GM23338 (cell line): ENCODE measurements around the gene GAB2. TPM values are rescaled to one million over a fixed set of nuclear protein-coding genes. Genes with fewer than 3 reads are reported as not detected.

Experiments used
- ATAC-seq: fragments of 200-7000 bp; cut with Tn5 transposase; 3 replicates; pipeline ENCODE4 v1.9.1; 2020
- DNase-seq: peaks from one replicate; pipeline ENCODE4 v3.0.0-alpha.2; 2015; ENCODE audit warnings: low spot score
- H2AFZ ChIP-seq: fragments of 200-600 bp; sonication (generic); 2 replicates; pipeline ENCODE4 v1.8.0; 2016; ENCODE audit warnings: antibody characterized with exemption, mild to moderate bottlenecking, moderate library complexity
- H3F3A ChIP-seq: fragments of 200-600 bp; sonication (generic); replicated peaks from 2 replicates; pipeline ENCODE4 v1.8.0; 2017; ENCODE audit warnings: antibody characterized with exemption, mixed run types, low read depth
- H3K27ac ChIP-seq: fragments of 200-600 bp; sonication (generic); 2 replicates; pipeline ENCODE4 v1.6.1; 2016; ENCODE audit warnings: low read depth
- H3K27me3 ChIP-seq: fragments of 200-600 bp; sonication (generic); 2 replicates; pipeline ENCODE4 v1.8.0; 2016; ENCODE audit warnings: mild to moderate bottlenecking, mixed run types, moderate library complexity; ENCODE audit not compliant: insufficient read depth
- H3K36me3 ChIP-seq: fragments of 200-600 bp; sonication (generic); 2 replicates; pipeline ENCODE4 v1.8.0; 2016; ENCODE audit warnings: mild to moderate bottlenecking; ENCODE audit not compliant: insufficient read depth
- H3K4me1 ChIP-seq: fragments of 200-600 bp; sonication (generic); 2 replicates; pipeline ENCODE4 v1.8.0; 2016; ENCODE audit warnings: mild to moderate bottlenecking, moderate library complexity; ENCODE audit not compliant: insufficient read depth
- H3K4me2 ChIP-seq: fragments of 200-600 bp; sonication (generic); 2 replicates; pipeline ENCODE4 v1.7.1; 2017; ENCODE audit warnings: mixed run types
- H3K4me3 ChIP-seq: fragments of 200-600 bp; sonication (generic); 2 replicates; pipeline ENCODE4 v1.6.1; 2016; ENCODE audit warnings: mixed run types
- H3K79me2 ChIP-seq: fragments of 200-600 bp; sonication (generic); replicated peaks from 2 replicates; pipeline ENCODE4 v1.8.0; 2017; ENCODE audit warnings: mild to moderate bottlenecking; ENCODE audit not compliant: insufficient read depth
- H3K9me2 ChIP-seq: fragments of 200-600 bp; sonication (generic); 2 replicates; pipeline ENCODE4 v1.8.0; 2017; ENCODE audit not compliant: insufficient read depth
- H4K20me1 ChIP-seq: fragments of 200-600 bp; sonication (generic); replicated peaks from 2 replicates; pipeline ENCODE4 v1.8.0; 2017; ENCODE audit warnings: mild to moderate bottlenecking; ENCODE audit not compliant: insufficient read depth
- H3K27ac Mint-ChIP-seq: 2 replicates; pipeline ENCODE4 v1.8.0; 2020; ENCODE audit warnings: inconsistent platforms, mild to moderate bottlenecking, moderate library complexity, mixed read lengths
- H3K27me3 Mint-ChIP-seq: 3 replicates; pipeline ENCODE4 v1.8.0; 2022; ENCODE audit warnings: low read depth, mild to moderate bottlenecking, moderate library complexity, mixed read lengths, inconsistent platforms; ENCODE audit not compliant: insufficient read depth, poor library complexity
- H3K36me3 Mint-ChIP-seq: 3 replicates; pipeline ENCODE4 v1.8.0; 2021; ENCODE audit warnings: low read depth, mild to moderate bottlenecking, inconsistent platforms, moderate library complexity, mixed read lengths
- H3K4me1 Mint-ChIP-seq: 3 replicates; pipeline ENCODE4 v1.8.0; 2020; ENCODE audit warnings: mild to moderate bottlenecking, inconsistent platforms, mixed read lengths
- H3K4me3 Mint-ChIP-seq: 3 replicates; pipeline ENCODE4 v1.8.0; 2021; ENCODE audit warnings: moderate library complexity, mild to moderate bottlenecking, inconsistent platforms, mixed read lengths
- H3K9me3 Mint-ChIP-seq: 3 replicates; pipeline ENCODE4 v1.8.0; 2020; ENCODE audit warnings: moderate library complexity, mild to moderate bottlenecking, inconsistent platforms, mixed read lengths
- CREB1 ChIP-seq: fragments of 250-450 bp; sonication (Bioruptor Pico); IDR thresholded peaks from 2 replicates; pipeline ENCODE4 v1.5.0; 2020; ENCODE audit warnings: low read depth, mild to moderate bottlenecking, moderate library complexity
- EZH2 ChIP-seq: fragments of 200-600 bp; sonication (generic); IDR thresholded peaks from one replicate; pipeline ENCODE4 v1.8.0; 2017; ENCODE audit warnings: antibody characterized with exemption, mild to moderate bottlenecking, low read depth; ENCODE audit not compliant: unreplicated experiment
- EZH2phosphoT487 ChIP-seq: fragments of 200-600 bp; sonication (generic); IDR thresholded peaks from one replicate; pipeline ENCODE4 v1.8.1; 2018; ENCODE audit warnings: antibody characterized with exemption; ENCODE audit not compliant: unreplicated experiment
- JUNB ChIP-seq: IDR thresholded peaks from one replicate; pipeline ENCODE4 v1.6.1; 2016; ENCODE audit warnings: antibody characterized with exemption; ENCODE audit not compliant: unreplicated experiment
- POLR2AphosphoS5 ChIP-seq: IDR thresholded peaks from 2 replicates; pipeline ENCODE4 v1.6.1; 2016; ENCODE audit warnings: antibody characterized with exemption, low read depth
- STAT1 ChIP-seq: IDR thresholded peaks from one replicate; pipeline ENCODE4 v1.6.1; 2016; ENCODE audit warnings: antibody characterized with exemption; ENCODE audit not compliant: unreplicated experiment
- ZNF114 ChIP-seq: fragments of 250-450 bp; sonication (Bioruptor Pico); IDR thresholded peaks from 2 replicates; pipeline ENCODE4 v1.5.0; 2020; ENCODE audit warnings: mild to moderate bottlenecking, moderate library complexity
- ZNF331 ChIP-seq: fragments of 250-450 bp; sonication (Bioruptor Pico); IDR thresholded peaks from 2 replicates; pipeline ENCODE4 v1.5.0; 2020; ENCODE audit warnings: low read depth, mild to moderate bottlenecking, moderate library complexity
- polyA plus RNA-seq: library from polyadenylated mRNA; unstranded; fragments of >200 nt; fragmentation: Nextera tagmentation; extraction: Ambion mirVana; gene quantifications from 2 replicates; pipeline ENCODE4 v1.2.1, GENCODE V29; 2016
- total RNA-seq: library from RNA; depleted of rRNA; stranded (reverse); fragments of >200 nt; shearing (Covaris generic); gene quantifications from 2 replicates; pipeline ENCODE4 v1.2.3, GENCODE V29; 2014
- TF ChIP-seq, protein P1 (sequence below): IDR thresholded peaks from 2 replicates; pipeline ENCODE4 v1.6.1; 2016; ENCODE audit warnings: antibody characterized with exemption
- TF ChIP-seq, protein P2 (sequence below): IDR thresholded peaks from one replicate; pipeline ENCODE4 v1.6.1; 2018; ENCODE audit warnings: antibody characterized with exemption; ENCODE audit not compliant: unreplicated experiment
- TF ChIP-seq, protein P3 (sequence below), 2 experiments: fragments of 200-600 bp in 1 of 2; sonication (generic) in 1 of 2; conservative IDR thresholded peaks; 2 replicates each; pipeline versions ENCODE4 v1.5.1 to v1.6.1; 2016 to 2017; ENCODE audit warnings: antibody characterized with exemption in 2 of 2, low read depth in 2 of 2, mild to moderate bottlenecking in 2 of 2, moderate library complexity in 1 of 2

The GAB2 gene
- total and polyA plus RNA-seq, 2 experiments from 2014 or later = 2.0 to 10.8 TPM

DNA sequence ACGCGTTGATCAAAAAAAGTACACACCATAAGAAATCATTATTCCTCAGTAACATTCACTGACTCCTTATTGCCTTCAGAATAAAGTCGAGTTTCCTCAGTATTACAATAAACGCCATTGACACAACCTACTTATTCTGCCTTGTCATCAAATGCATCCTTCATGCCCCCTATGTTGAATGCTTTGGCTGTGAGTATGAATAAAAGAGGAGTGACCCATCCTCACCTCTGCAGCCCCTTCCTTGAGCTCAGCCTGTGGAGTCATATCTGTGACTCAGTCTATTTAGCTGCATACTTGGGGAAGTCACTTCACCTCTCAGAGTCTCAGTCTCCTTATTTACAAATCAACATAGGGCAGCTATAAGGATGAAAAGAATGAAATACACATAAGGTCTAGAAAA is 163.8 kb downstream of the GAB2 start (continued):
- TF ChIP-seq, protein P1, sequence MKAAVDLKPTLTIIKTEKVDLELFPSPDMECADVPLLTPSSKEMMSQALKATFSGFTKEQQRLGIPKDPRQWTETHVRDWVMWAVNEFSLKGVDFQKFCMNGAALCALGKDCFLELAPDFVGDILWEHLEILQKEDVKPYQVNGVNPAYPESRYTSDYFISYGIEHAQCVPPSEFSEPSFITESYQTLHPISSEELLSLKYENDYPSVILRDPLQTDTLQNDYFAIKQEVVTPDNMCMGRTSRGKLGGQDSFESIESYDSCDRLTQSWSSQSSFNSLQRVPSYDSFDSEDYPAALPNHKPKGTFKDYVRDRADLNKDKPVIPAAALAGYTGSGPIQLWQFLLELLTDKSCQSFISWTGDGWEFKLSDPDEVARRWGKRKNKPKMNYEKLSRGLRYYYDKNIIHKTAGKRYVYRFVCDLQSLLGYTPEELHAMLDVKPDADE = no peak
- no peak for TF ChIP-seq CREB1
- TF ChIP-seq JUNB = no peak
- TF ChIP-seq POLR2AphosphoS5 = no peak
- TF ChIP-seq, protein P2, sequence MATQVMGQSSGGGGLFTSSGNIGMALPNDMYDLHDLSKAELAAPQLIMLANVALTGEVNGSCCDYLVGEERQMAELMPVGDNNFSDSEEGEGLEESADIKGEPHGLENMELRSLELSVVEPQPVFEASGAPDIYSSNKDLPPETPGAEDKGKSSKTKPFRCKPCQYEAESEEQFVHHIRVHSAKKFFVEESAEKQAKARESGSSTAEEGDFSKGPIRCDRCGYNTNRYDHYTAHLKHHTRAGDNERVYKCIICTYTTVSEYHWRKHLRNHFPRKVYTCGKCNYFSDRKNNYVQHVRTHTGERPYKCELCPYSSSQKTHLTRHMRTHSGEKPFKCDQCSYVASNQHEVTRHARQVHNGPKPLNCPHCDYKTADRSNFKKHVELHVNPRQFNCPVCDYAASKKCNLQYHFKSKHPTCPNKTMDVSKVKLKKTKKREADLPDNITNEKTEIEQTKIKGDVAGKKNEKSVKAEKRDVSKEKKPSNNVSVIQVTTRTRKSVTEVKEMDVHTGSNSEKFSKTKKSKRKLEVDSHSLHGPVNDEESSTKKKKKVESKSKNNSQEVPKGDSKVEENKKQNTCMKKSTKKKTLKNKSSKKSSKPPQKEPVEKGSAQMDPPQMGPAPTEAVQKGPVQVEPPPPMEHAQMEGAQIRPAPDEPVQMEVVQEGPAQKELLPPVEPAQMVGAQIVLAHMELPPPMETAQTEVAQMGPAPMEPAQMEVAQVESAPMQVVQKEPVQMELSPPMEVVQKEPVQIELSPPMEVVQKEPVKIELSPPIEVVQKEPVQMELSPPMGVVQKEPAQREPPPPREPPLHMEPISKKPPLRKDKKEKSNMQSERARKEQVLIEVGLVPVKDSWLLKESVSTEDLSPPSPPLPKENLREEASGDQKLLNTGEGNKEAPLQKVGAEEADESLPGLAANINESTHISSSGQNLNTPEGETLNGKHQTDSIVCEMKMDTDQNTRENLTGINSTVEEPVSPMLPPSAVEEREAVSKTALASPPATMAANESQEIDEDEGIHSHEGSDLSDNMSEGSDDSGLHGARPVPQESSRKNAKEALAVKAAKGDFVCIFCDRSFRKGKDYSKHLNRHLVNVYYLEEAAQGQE = no peak
- TF ChIP-seq ZNF331 (CRISPR knock-in tag) = no peak
- TF ChIP-seq, protein P3, sequence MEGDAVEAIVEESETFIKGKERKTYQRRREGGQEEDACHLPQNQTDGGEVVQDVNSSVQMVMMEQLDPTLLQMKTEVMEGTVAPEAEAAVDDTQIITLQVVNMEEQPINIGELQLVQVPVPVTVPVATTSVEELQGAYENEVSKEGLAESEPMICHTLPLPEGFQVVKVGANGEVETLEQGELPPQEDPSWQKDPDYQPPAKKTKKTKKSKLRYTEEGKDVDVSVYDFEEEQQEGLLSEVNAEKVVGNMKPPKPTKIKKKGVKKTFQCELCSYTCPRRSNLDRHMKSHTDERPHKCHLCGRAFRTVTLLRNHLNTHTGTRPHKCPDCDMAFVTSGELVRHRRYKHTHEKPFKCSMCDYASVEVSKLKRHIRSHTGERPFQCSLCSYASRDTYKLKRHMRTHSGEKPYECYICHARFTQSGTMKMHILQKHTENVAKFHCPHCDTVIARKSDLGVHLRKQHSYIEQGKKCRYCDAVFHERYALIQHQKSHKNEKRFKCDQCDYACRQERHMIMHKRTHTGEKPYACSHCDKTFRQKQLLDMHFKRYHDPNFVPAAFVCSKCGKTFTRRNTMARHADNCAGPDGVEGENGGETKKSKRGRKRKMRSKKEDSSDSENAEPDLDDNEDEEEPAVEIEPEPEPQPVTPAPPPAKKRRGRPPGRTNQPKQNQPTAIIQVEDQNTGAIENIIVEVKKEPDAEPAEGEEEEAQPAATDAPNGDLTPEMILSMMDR (conservative IDR thresholded peaks at IDR 0.05; ENCODE audit: low read depth in 2 of 2) = no peak

DNA sequence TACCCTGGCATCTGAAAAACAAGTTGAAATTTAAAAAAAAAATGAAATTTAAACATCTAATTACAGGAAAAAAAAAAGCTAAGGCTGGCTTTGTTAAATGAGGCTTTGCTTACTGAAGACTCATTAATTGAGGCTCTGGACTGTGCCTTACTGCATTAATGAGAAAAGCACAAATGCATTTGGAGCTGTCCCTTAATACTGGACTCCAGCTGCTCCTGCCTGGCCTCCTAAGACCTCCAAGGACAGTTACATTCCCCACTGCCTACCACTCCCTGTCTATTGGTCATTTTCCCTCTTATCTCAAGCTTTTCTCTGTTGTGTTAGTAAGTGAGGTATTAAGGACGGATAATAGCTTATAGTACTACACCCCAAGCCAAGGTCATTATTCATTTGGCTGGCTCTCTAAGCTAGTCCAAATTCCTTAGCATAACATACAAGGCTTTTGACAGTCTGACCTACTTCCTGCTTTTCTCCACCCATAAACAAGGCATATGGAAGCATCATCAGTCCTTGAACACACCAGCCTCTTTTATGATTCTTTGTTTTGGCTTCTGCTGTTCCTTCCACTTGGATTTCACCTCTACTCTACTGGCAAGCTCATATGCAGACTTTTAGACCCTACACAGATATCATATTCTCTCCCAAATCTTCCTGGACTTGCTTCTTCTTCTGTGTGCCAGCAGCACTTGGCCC is 166.4 kb downstream of the GAB2 start:
- Histone ChIP-seq H3K4me2 (no peak overlapping the region), H3K79me2 (no peaks in the 10 kb centered on the region), H4K20me1 (no peaks in the 10 kb centered on the region; the same call in 1 of the 2 replicates), H2AFZ (no peak overlapping the region), H3K27ac (no peak overlapping the region), H3K36me3 (no peaks in the 10 kb centered on the region), H3K9me2 (no peaks in the 10 kb centered on the region), H3F3A (no peaks in the 10 kb centered on the region), H3K4me3 (no peak overlapping the region), H3K27me3 (no peaks in the 10 kb centered on the region), H3K4me1 (no peaks in the 10 kb centered on the region)
- H3K9me3 Mint-ChIP-seq = no peaks in the 10 kb centered on the region
- ATAC-seq (no peak), DNase-seq (no peak)
- no peak overlapping the region for H3K27ac Mint-ChIP-seq
- no peaks in the 10 kb centered on the region for H3K4me1 Mint-ChIP-seq
- no peak overlapping the region for H3K4me3 Mint-ChIP-seq
- no peaks in the 10 kb centered on the region for H3K27me3 Mint-ChIP-seq
- peaks cover 1% of the 10 kb centered on the region; the same call in 1 of the 3 replicates for H3K36me3 Mint-ChIP-seq
- TF ChIP-seq EZH2 = no peak
- TF ChIP-seq, protein P1 = no peak
- no peak for TF ChIP-seq CREB1
- TF ChIP-seq EZH2phosphoT487 = no peak
- no peak for TF ChIP-seq ZNF114 (CRISPR knock-in tag)
- no peak for TF ChIP-seq JUNB
- TF ChIP-seq, protein P2 = no peak
- no peak for TF ChIP-seq ZNF331 (CRISPR knock-in tag)
- TF ChIP-seq, protein P3 (conservative IDR thresholded peaks at IDR 0.05; ENCODE audit: low read depth in 2 of 2) = no peak
- no peak for TF ChIP-seq POLR2AphosphoS5
- TF ChIP-seq STAT1 = no peak
